GM19452 (cell line): ENCODE results near the gene ZNF45.
"Not testable (repeated sequence)": the region's sequence is repeated elsewhere in the genome, so short reads cannot be mapped to it uniquely, and the experiment has no call there.

Experiments
- ATAC-seq: cut with Tn5 transposase; IDR thresholded peaks from one replicate; pipeline ENCODE4 v1.9.1; 2021; ENCODE audit not compliant: unreplicated experiment

Gene ZNF45

GRCh38 chr19:43934985-43935708 lies at the start of gene ZNF45:
ZNF45 (minus strand) TSS chr19:43935282; CDS start chr19:43922185, 13,097 bp downstream.
- peak; percentile 93 for ATAC-seq

- ATAC-seq: no peak
Measured at GRCh38 chr19:43984687-43985000, 49.6 kb upstream of the ZNF45 start.

- peak; percentile 84 for ATAC-seq
Measured at GRCh38 chr19:43983912-43984686, 49.0 kb upstream of the ZNF45 start, which contains the start of gene ZNF155. ZNF155 (plus strand) TSS chr19:43984188; CDS start chr19:43988544, 4,356 bp downstream.

- ATAC-seq: peak; percentile 27
Measured at GRCh38 chr19:43983544-43983911, 48.4 kb upstream of the ZNF45 start.

GRCh38 chr19:43976732-43977131 lies 41.6 kb upstream of the ZNF45 start:
- no peak for ATAC-seq

- ATAC-seq: no peak
Measured at GRCh38 chr19:43966079-43966694, 31.1 kb upstream of the ZNF45 start.

GRCh38 chr19:43960411-43960810 lies 25.3 kb upstream of the ZNF45 start:
- no peak for ATAC-seq

- no peak for ATAC-seq
Measured at GRCh38 chr19:43957891-43958290, 22.8 kb upstream of the ZNF45 start.

DNA sequence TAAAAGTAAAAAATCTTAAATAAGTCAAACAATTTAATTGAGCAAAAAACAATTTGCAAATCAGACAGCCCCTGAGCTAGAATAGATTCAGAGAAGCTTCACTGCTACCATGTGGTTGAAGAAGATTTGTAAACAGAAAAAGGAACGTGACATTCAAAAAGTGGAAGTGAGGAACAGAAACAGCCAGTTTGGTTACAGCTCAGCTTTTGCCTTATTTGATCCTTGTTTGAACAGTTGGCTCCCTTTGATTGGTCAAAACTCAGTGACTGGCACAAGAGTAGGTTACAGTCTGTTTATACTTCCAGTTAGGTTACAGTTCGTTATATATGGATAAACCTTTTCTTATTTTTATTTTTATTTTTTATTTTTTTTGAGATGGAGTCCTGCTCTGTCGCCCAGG lies 21.7 kb upstream of the ZNF45 start:
- no peak for ATAC-seq

DNA sequence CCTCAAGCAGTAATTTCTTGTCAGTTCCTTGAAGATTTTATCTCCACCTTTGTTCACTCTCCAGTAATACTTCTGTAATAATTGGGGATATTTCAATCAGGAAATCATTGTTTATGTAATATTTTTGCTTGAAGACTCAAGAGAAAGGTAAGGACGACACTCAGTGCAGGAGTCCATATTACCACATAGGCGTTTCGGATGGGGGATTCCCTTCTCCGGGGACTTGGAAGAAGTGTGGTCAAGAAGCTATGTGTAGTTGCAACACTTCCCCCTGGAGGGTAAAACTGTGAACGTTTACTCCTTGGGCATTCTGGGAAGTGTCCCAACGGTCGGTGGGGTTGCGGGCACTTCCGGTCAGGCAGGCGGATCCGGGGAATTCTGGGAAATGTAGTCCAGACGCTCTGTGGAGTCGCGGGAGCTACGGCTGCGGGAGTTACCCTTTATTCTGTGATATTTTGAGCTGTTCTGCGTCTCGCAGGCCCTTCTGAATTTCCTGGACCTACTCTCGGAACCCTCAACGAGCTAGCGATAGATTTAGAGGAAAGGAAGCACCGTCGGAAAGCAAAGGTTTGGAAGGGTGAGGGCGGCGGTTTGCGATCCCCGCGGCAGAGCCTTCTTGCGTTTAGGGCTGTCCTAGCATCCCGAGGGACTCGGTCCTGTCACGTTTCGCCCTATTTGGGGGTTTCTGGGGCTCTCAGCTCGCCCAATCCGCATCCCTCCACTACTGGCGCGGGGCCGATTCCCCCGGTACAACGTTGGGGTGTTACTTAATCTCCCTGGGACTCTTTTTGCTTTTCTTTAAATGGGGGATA lies 16.0 kb upstream of the ZNF45 start, which contains the start of gene ZNF221:
TSS of gene ZNF221 (plus strand) at position 395 of the 812 bp plus-strand sequence. CDS start 11,499 bp downstream, outside the sequence.
- ATAC-seq: peak; percentile 92

DNA sequence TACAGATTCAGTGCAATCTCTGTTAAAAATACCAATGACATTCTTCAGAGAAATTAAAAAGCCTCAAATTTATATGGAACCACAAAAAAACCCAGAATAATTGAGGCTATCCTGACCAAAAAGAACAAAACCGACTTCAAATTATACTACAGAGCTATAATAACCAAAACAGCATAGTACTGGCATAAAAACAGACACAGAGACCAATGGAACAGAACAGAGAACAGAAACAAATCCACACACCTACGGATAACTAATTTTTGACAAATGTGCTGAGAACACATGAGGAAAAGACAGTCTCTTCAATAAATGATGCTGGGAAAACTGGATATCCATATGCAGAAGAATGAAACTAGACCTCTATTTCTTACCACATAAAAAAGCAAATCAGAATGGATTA lies 14.7 kb upstream of the ZNF45 start:
- ATAC-seq: not testable (repeated sequence)

DNA sequence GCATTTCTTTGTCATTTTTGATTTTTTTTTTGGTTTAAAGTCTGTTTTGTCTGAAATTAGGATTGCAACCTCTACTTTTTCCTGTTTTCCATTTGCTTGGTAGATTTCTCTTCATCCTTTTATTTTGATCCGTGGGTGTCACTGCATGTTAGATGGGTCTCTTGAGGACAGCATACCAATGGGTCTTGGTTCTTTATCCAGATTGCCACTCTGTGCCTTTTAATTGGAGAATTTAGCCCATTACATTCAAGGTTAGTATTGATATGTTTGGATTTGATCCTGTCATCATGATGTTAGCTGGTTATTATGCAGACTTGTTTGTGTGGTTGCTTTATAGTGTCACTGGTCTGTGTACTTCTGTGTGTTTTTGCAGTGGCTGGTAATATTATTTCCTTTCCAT lies 12.3 kb upstream of the ZNF45 start:
- not testable (repeated sequence) for ATAC-seq

- ATAC-seq: no peak
Measured at GRCh38 chr19:43941209-43941608, 6.1 kb upstream of the ZNF45 start.

GRCh38 chr19:43940719-43941118 lies 5.6 kb upstream of the ZNF45 start:
- no peak for ATAC-seq

DNA sequence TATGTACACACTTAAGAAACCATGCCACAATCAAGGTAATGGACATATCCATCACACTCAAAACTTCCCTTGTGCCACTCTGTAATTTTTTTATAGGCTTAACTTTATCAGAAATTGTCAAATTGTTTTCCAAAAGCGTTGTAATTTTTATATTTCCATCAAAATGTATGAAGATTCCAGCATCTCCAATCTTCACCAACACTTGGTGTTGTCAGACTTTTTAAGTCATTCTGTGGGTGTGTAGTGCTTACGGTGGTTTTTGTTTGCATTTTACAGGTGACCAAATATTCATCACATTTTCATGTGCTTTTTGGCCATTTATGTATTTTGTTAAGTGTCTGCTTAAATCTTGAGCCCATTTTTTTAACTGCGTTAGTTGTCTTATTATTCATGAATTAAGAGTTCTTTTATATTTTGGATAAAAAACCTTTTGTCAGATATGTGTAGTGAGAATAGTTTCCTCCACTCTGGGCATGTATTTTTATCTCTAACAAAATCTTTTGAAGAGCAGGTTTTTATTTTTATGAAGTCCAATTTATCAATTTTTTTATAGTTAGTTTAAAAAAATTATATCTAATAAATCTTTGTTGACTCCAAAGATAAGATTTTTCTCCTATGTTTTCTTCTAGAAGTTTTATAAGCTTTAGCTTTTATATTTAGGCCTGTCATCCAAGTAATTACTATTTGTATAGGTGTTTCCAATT lies 4.6 kb upstream of the ZNF45 start:
- ATAC-seq: no peak

- no peak for ATAC-seq
Measured at GRCh38 chr19:43936188-43936587, 1.1 kb upstream of the ZNF45 start.

GRCh38 chr19:43934055-43934984 lies 762 bp downstream of the ZNF45 start:
- no peak for ATAC-seq

DNA sequence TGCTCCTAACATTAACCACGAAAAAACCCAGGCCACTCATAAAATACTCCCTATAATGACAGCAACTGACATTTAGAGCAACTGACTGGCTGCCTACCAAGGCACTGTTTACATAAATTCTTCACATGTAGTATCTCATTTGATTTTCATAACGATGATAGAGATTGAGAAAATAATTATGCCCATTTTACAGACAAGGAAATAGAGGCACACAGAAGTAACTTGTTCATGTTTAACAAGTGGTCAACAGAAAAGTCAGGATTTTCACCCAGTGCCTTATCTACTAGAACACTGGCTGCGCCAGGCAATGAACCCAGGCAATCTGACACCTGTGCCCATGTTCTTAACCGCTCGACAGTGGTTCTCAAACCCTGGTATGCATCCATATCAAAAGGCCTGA lies 6.3 kb downstream of the ZNF45 start:
- no peak for ATAC-seq

- no peak for ATAC-seq
Measured at GRCh38 chr19:43923875-43924274, 11.2 kb downstream of the ZNF45 start.
